Mucosa of stomach (tissue), 1 donor: ENCODE data around the gene TICAM2.

Experiments used
- H3K27me3 ChIP-seq: one replicate; pipeline ENCODE4 v1.7.0; 2013; ENCODE audit warnings: mild to moderate bottlenecking, low read length; ENCODE audit not compliant: control insufficient read depth, insufficient read depth
- H3K36me3 ChIP-seq: one replicate; pipeline ENCODE4 v1.7.0; 2013; ENCODE audit warnings: low read length; ENCODE audit not compliant: control insufficient read depth, insufficient read depth
- H3K4me1 ChIP-seq: one replicate; pipeline ENCODE4 v1.7.0; 2013; ENCODE audit warnings: mild to moderate bottlenecking, low read length; ENCODE audit not compliant: control insufficient read depth, insufficient read depth
- H3K4me3 ChIP-seq: one replicate; pipeline ENCODE4 v1.7.0; 2013; ENCODE audit warnings: low read length
- H3K9ac ChIP-seq: one replicate; pipeline ENCODE4 v1.7.0; 2013; ENCODE audit warnings: mild to moderate bottlenecking, low read length, moderate library complexity
- H3K9me3 ChIP-seq: one replicate; pipeline ENCODE4 v1.7.0; 2013; ENCODE audit warnings: mild to moderate bottlenecking, low read length, moderate library complexity; ENCODE audit not compliant: control insufficient read depth
- donor health status: Pancreatic carcinoma.

Gene TICAM2

DNA sequence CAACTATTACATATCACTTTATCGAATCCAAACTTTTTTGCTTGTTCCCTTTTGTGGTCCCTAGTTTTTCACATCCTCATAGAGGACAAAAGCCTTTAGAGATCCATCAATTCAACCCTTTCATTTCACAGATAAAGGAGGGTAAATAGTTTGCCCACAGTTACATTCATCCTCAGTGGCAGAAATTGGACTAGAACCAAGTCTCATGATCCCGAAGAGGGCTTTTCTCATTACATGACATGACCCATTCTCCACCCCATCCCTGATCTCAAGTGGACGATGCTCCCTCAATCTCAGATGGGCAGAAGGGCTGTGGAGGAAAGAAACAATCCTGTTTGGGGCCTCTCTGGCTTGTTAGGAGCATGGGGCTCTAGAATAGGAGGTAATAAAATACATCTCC lies 23.1 kb downstream of the TICAM2 start:
- H3K9me3 ChIP-seq, result no peaks in the 10 kb centered on the region

DNA sequence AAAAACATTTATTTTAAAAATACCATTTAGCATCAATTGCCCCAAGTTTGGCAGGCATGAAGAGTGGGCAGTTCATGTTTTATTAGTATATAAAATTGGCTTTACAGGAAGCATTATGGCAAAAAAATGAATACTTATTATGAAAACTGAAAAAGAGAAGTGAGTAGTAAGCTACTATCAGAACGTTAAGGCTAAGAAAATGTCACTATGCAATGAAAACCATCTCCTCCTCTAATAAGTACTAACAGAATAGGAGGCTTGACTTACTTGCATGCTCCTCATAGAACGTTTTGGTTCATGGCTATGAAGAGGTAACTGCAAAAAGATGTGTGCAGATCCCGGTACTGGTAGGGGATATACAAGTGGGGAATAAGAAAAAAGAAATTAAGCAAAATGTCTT lies 23.6 kb downstream of the TICAM2 start:
- no peak overlapping the region for H3K4me3 ChIP-seq
- H3K9ac ChIP-seq, result no peak overlapping the region
- no peaks in the 10 kb centered on the region for H3K27me3 ChIP-seq
- no peaks in the 10 kb centered on the region for H3K9me3 ChIP-seq
- H3K36me3 ChIP-seq, result no peaks in the 10 kb centered on the region
- no peaks in the 10 kb centered on the region for H3K4me1 ChIP-seq

More for the DNA sequence above, 23.1 kb downstream of the TICAM2 start:
- no peak overlapping the region for H3K4me3 ChIP-seq
- no peaks in the 10 kb centered on the region for H3K36me3 ChIP-seq
- no peak overlapping the region for H3K9ac ChIP-seq
- no peaks in the 10 kb centered on the region for H3K27me3 ChIP-seq
- no peaks in the 10 kb centered on the region for H3K4me1 ChIP-seq

DNA sequence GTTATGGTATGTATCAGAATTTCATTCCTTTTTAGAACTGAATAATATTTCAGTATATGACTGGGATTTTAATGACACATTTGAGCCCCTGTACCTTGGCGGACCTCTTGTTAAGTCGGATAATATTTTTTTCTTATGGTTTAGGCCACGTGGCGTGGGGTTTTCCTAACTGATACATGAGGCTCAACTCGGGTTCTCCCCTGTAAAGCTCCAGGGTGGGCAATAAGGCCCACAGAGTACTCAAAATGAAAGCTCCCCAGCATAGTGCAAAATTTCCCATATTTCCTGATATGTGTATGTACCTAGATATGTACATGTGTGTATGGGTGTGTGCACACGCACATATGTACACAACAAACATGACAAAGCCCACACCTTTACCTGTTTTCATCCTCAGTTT lies 24.5 kb downstream of the TICAM2 start:
- Histone ChIP-seq H3K9ac (no peak overlapping the region), H3K4me3 (no peak overlapping the region), H3K9me3 (no peaks in the 10 kb centered on the region), H3K36me3 (no peaks in the 10 kb centered on the region), H3K4me1 (no peaks in the 10 kb centered on the region), H3K27me3 (no peaks in the 10 kb centered on the region)

DNA sequence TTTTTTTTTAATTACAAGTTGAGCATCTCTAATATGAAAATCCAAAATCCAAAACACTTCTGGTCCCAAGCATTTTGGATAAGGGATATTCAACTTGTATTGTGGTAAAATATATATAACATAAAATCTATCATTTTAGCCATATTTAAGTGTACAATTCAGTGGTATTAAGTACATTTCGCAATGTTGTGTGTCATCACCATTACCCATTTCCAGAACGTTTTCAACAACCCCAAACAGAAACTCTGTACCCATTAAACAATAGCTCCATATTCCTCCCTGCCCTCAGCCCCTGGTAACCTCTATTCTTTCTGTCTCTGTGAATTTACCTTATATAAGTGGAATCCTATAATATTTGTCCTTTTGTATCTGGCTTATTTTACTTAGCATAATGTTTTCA lies 24.9 kb downstream of the TICAM2 start:
- Histone ChIP-seq H3K4me1 (no peaks in the 10 kb centered on the region), H3K9ac (no peak overlapping the region), H3K4me3 (no peak overlapping the region), H3K36me3 (no peaks in the 10 kb centered on the region), H3K27me3 (no peaks in the 10 kb centered on the region), H3K9me3 (no peaks in the 10 kb centered on the region)

DNA sequence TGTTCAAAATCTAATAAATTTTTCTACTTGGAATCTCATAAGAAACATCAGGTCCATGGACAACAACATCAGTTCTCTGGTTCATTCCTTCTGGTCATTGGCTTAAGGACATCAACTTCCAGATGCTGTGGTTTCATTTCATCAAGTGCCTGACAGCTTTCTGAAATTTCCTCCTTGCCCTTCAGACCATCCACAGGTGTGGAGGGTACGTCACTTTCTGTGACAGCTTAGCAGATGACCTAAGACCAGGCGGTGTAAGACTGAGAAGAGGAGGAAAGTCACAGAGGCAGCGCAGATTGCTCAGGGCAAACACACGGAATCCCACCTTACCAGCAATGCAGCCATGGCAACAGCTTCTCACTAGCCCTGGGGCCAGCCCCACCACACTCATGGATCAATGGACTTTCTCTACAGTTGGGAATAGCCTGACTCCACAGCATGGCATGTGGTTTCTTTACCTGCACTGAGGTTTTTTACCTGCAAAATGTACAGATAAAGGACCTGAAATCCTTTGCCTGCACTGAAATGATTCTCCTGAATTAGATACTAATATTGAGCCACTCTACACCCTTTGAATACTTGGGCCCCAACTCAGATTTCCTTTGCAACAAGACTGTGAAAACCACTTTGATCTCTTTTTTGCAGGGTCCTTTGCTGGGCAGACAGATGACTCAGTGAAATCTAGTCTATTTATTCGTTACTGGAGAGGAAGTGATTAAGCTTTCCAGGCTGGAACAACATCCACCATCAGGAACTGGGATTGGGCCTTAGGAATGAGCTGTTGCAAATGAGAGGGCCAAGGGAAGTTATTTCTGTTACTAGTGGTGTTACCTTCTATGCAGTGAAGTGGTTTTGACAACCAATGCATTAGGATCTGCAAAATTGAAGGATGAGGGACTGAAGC lies 26.9 kb downstream of the TICAM2 start:
- Histone ChIP-seq H3K9me3 (no peaks in the 10 kb centered on the region), H3K4me1 (no peaks in the 10 kb centered on the region), H3K36me3 (no peaks in the 10 kb centered on the region), H3K4me3 (no peak overlapping the region), H3K27me3 (no peaks in the 10 kb centered on the region), H3K9ac (no peak overlapping the region)

DNA sequence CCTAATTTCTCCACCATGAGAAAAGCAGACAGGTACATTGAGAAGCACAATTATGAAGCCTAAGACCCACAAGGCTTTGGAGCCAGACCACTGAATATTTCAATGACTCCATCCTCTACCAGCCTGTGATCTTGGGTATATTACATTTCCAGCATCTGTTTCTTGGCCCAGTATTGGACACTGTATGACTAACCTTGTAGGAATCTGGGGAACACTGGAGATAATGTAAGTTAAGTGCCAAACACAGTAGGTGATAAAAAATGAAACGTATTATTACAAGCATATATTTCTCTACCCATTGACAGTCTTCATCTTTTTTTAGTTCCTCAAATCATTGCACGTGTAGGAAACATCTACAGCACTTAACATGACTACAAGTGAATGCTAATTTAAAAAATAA lies 29.1 kb downstream of the TICAM2 start:
- H3K9me3 ChIP-seq, result no peaks in the 10 kb centered on the region
- no peak overlapping the region for H3K9ac ChIP-seq
- no peaks in the 10 kb centered on the region for H3K36me3 ChIP-seq
- H3K4me1 ChIP-seq, result no peaks in the 10 kb centered on the region
- no peaks in the 10 kb centered on the region for H3K27me3 ChIP-seq
- no peak overlapping the region for H3K4me3 ChIP-seq

DNA sequence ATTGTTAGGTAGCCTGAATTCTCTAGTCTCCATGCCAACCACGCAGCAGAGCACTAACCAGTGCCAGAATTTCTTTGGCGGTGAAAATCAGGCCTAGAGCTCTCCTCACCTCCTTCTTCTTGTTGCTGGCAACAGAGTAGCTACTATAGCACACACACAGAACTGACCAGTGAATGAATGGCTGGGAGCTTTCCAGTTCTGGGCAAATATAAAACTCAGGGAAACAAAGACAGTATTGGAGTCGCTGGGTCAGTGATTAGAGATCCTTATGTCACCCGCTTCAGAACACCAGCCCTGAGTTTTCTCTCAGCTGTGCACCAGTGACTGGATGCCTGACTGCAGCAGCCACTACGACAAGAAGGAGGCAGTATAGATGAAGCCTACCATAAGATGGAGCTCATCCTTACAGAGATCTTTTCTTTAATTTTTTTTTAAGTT lies 30.8 kb downstream of the TICAM2 start:
- Histone ChIP-seq H3K9ac (no peak overlapping the region), H3K27me3 (no peaks in the 10 kb centered on the region), H3K4me3 (no peak overlapping the region), H3K9me3 (no peaks in the 10 kb centered on the region), H3K4me1 (no peaks in the 10 kb centered on the region), H3K36me3 (no peaks in the 10 kb centered on the region)

DNA sequence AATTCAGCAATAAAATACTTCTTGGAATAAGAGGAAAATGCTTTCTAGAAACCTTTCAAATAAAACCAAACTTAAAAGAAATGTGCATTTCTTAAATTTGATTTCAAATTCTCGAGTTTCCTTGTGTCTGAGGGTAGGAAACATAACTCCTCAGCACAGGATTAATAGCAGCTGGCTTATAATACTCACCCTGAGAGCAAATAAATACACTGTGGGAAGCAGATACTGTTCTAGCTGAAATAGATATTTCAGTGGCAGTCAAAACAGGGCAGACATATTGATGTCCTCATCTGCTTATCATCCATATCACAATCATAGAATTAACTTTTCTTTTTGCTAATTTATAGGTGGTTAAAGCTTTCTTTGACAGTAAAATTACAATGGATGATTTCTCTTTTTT lies 33.6 kb downstream of the TICAM2 start:
- Histone ChIP-seq H3K4me1 (peaks cover 6% of the 10 kb centered on the region), H3K4me3 (no peak overlapping the region), H3K9me3 (no peaks in the 10 kb centered on the region), H3K36me3 (no peaks in the 10 kb centered on the region), H3K27me3 (no peaks in the 10 kb centered on the region), H3K9ac (no peak overlapping the region)

DNA sequence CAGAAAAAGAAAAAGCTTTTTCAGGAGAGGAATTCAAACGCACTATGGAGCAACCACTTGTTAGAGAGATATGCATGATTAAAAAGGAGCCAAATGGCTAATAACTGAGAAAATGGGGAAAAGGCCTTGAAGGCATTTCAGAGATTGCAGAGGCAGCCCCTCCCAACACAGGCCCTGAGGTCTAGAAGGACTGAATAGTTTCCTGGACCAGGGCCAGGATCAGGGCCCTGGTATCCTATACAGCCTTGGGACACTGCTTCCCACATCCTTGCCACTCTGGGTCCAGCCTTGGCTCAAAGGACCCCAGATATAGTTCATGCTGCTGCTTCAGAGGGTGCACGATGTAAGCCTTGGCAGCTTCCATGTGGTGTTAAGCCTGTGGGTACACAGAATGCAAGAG lies 37.0 kb downstream of the TICAM2 start:
- no peak overlapping the region for H3K4me3 ChIP-seq
- H3K9me3 ChIP-seq, result no peaks in the 10 kb centered on the region
- H3K4me1 ChIP-seq, result peaks cover 6% of the 10 kb centered on the region

DNA sequence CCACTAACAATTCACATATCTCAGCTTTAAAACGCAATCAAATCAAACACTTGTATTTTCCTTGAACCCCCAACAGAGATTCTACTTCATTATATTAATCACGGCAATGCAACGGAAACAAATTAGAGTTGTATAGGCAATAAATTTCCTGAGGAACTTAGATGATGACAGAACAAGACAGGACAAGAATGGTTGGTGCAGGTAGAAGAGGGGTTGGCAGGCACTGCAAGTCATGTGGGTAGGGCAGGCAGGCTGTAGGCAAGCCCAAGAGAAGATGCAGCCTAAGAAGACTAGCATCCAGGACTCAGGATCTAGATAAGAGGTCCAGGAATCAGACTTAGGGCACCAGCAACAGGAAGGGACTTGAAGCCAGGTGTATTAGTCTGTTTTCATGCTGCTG lies 41.1 kb downstream of the TICAM2 start:
- no peak overlapping the region for H3K9ac ChIP-seq
- H3K4me3 ChIP-seq, result no peak overlapping the region
- H3K9me3 ChIP-seq, result no peaks in the 10 kb centered on the region
- no peaks in the 10 kb centered on the region for H3K36me3 ChIP-seq
- H3K4me1 ChIP-seq, result peaks cover 25% of the 10 kb centered on the region
- H3K27me3 ChIP-seq, result no peaks in the 10 kb centered on the region

More for the DNA sequence above, 37.0 kb downstream of the TICAM2 start:
- no peaks in the 10 kb centered on the region for H3K36me3 ChIP-seq
- no peaks in the 10 kb centered on the region for H3K27me3 ChIP-seq
- H3K9ac ChIP-seq, result no peak overlapping the region

DNA sequence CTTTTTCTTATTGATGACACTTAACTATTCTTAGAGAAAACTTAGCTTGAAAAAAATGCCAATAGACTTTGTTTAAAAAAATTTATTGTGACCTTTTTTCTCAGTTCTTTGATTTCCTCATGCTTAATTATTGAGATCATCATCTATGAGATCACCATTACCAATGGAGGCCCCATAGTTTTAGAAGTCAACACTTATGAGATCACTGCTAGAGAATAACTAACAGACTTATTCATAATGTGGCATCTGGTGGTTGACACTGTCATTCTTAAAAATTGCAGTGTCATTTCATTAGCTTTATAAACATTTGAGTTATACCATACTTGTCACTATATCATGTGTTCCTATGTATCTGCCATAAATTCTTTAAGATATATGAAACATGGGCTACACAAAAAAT lies 42.8 kb downstream of the TICAM2 start:
- Histone ChIP-seq H3K36me3 (no peaks in the 10 kb centered on the region), H3K4me3 (no peak overlapping the region)

DNA sequence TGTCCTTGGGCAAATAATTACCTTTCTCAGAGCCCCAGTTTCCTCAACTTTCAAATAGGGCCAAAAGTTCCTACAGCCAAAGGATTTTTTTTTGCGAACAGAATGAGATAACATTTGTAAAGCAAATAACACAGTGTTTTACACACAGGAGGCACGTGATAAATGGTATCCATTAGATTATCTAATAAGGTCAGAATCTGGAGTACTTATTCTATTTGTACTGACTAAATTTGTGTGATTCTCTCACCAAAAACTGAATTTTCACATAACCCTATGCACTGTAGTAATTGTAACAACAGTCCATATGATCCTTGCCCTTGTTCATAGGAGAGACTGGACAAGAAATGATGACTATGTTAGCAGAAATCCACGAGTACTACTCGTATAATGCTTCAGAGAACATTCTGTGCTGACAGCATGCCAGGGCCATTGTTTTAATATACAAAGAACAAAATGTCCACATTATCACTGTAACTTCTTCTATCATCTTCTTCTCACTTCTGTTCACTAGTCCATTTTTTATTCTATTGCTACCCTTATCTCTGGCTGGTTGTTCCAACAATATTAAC lies 43.8 kb downstream of the TICAM2 start:
- Histone ChIP-seq H3K9ac (no peak overlapping the region), H3K4me1 (peaks cover 20% of the 10 kb centered on the region), H3K9me3 (no peaks in the 10 kb centered on the region), H3K27me3 (no peaks in the 10 kb centered on the region), H3K4me3 (no peak overlapping the region), H3K36me3 (no peaks in the 10 kb centered on the region)

More for the DNA sequence above, 42.8 kb downstream of the TICAM2 start:
- no peaks in the 10 kb centered on the region for H3K9me3 ChIP-seq
- no peaks in the 10 kb centered on the region for H3K27me3 ChIP-seq
- no peak overlapping the region for H3K9ac ChIP-seq
- H3K4me1 ChIP-seq, result peaks cover 20% of the 10 kb centered on the region
